GM12878 (cell line): ENCODE results near the gene KRT7.

Experiments used
- CTCF ChIP-seq, 3 experiments: IDR thresholded peaks in 2 of 3; conservative IDR thresholded peaks in 1 of 3; 2 replicates each; pipeline ENCODE4 v1.5.1; 2011; ENCODE audit warnings: low read depth in 3 of 3, low read length in 3 of 3, mild to moderate bottlenecking in 3 of 3, control low read depth in 2 of 3, moderate library complexity in 2 of 3, inconsistent platforms in 1 of 3, mixed read lengths in 1 of 3; ENCODE audit not compliant: control insufficient read depth in 2 of 3, insufficient read depth in 1 of 3; ENCODE audit errors: extremely low read depth in 1 of 3
- EP300 ChIP-seq, 2 experiments: fragments of 150-350 bp in 1 of 2; IDR thresholded peaks; 2 replicates each; pipeline ENCODE4 v1.6.1; 2011 to 2012; ENCODE audit warnings: low read depth in 2 of 2, low read length in 2 of 2, borderline replicate concordance in 1 of 2, improper control_type of control experiment in 1 of 2, inconsistent platforms in 1 of 2; ENCODE audit not compliant: control insufficient read depth in 1 of 2
- GABPA ChIP-seq: IDR thresholded peaks from 2 replicates; pipeline ENCODE4 v1.6.1; 2014; ENCODE audit warnings: antibody characterized with exemption, low read depth, mild to moderate bottlenecking, inconsistent platforms
- LARP7 ChIP-seq: fragments of 450-650 bp; IDR thresholded peaks from 2 replicates; pipeline ENCODE4 v1.6.1; 2017; ENCODE audit warnings: mild to moderate bottlenecking
- MAX ChIP-seq: IDR thresholded peaks from 2 replicates; pipeline ENCODE4 v1.6.1; 2012; ENCODE audit warnings: low read depth, low read length, improper control_type of control experiment
- POLR2AphosphoS5 ChIP-seq: IDR thresholded peaks from 2 replicates; pipeline ENCODE4 v1.6.1; 2011; ENCODE audit warnings: mild to moderate bottlenecking, low read length, inconsistent platforms
- ZSCAN29 ChIP-seq: fragments of 450-650 bp; IDR thresholded peaks from 2 replicates; pipeline ENCODE4 v1.6.1; 2017; ENCODE audit warnings: mild to moderate bottlenecking, moderate library complexity

GRCh38 chr12:52235822-52236361 lies 2.8 kb downstream of the KRT7 start:
- TF ChIP-seq MAX: no peak
- no peak for TF ChIP-seq POLR2AphosphoS5
- TF ChIP-seq CTCF (IDR thresholded peaks at IDR 0.05 in 2 of 3, conservative IDR thresholded peaks at IDR 0.05 in 1 of 3; ENCODE audit: control insufficient read depth in 2 of 3, extremely low read depth in 1 of 3, insufficient read depth in 1 of 3, low read depth in 3 of 3, low read length in 3 of 3): no peak
- TF ChIP-seq EP300 (IDR thresholded peaks at IDR 0.05; ENCODE audit: borderline replicate concordance in 1 of 2, control insufficient read depth in 1 of 2, low read depth in 2 of 2, low read length in 2 of 2): no peak
- TF ChIP-seq GABPA: no peak
- no peak for TF ChIP-seq LARP7
- no peak for TF ChIP-seq ZSCAN29
